Memory B cell (primary cell): ENCODE measurements around the gene FBN3.
"Not testable (repeated sequence)": the region's sequence is repeated elsewhere in the genome, so short reads cannot be mapped to it uniquely, and the experiment has no call there.

Experiments used
- ATAC-seq: fragments of 150-1000 bp; cut with Tn5 transposase; 2 replicates; pipeline ENCODE4 v1.10.0; 2021; ENCODE audit warnings: low read depth, mild to moderate bottlenecking, moderate library complexity
- DNase-seq, 2 donors: peaks; one replicate each; pipeline ENCODE4 v3.0.0; 2022; ENCODE audit warnings: low spot score in 2 of 2
- H3K27ac Mint-ChIP-seq: one replicate; pipeline ENCODE4 v1.8.0; 2022; ENCODE audit warnings: mild to moderate bottlenecking, moderate library complexity, mixed read lengths
- H3K27me3 Mint-ChIP-seq: one replicate; pipeline ENCODE4 v1.8.0; 2022; ENCODE audit warnings: mixed read lengths
- H3K36me3 Mint-ChIP-seq: one replicate; pipeline ENCODE4 v1.8.0; 2022; ENCODE audit warnings: mild to moderate bottlenecking, mixed read lengths
- H3K4me1 Mint-ChIP-seq: one replicate; pipeline ENCODE4 v1.8.0; 2022; ENCODE audit warnings: mixed read lengths
- H3K4me3 Mint-ChIP-seq: one replicate; pipeline ENCODE4 v1.8.0; 2022; ENCODE audit warnings: mild to moderate bottlenecking, moderate library complexity, mixed read lengths
- H3K9me3 Mint-ChIP-seq: one replicate; pipeline ENCODE4 v1.8.0; 2022; ENCODE audit warnings: mixed read lengths

FBN3 gene

DNA sequence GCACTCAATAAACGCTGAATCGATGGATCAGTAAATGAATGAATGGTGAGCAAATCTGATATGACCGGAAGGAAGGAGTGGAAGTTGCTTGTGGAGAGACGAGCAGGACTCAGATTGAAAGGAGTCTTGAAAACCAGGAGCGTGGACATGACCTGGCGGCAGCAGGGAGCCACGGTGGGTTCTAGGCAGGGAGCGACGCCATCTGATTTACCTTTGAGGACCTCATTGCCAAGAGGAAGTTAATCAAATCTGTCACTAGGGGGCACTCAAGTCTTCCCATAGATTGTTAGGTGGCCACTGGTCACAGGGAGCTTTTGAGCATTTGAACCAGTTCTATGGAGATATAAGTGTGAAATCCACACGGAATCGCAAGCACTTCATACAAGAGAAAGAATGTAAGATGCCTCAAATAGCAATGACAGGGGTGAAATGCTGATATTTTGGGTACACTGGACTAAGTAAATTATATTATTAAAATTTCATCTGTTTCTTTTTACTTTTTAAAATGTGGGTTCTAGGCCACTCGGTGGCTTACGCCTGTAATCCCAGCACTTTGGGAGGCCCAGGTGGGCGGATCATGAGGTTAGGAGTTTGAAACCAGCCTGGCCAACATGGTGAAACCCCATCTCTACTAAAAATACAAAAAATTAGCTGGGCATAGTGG, 9.2 kb upstream of the FBN3 start:
- Mint-ChIP-seq H3K9me3 (no peaks in the 10 kb centered on the region), H3K36me3 (no peaks in the 10 kb centered on the region), H3K4me3 (no peak overlapping the region), H3K27me3 (peaks cover 8% of the 10 kb centered on the region), H3K27ac (peak overlapping the region; percentile 50), H3K4me1 (peaks cover 16% of the 10 kb centered on the region)
- peak; percentile 52 to 74 for DNase-seq
- ATAC-seq, result peak; percentile 85

DNA sequence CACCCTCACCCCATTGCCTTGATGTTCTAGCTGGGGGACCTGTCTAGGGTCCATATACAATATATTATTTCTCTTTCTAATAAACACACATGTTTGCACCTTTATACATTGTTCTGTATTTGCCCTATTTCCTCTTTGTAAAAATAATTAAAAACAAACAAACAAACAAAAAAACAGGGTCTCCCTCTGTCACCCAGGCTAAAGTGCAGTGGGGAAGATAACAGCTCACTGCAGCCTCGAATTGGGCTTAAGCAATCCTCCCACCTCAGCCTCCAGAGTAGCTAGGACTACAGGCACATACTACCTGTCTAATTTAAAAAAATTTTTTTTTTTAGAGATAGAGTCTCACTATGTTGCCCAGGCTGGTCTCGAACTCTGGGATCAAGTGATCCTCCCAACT, 5.9 kb upstream of the FBN3 start:
- ATAC-seq (no peak), DNase-seq (no peak)
- Mint-ChIP-seq H3K4me1 (peaks cover 13% of the 10 kb centered on the region), H3K27ac (no peak overlapping the region), H3K4me3 (no peak overlapping the region), H3K27me3 (peaks cover 21% of the 10 kb centered on the region), H3K36me3 (no peaks in the 10 kb centered on the region), H3K9me3 (no peaks in the 10 kb centered on the region)

DNA sequence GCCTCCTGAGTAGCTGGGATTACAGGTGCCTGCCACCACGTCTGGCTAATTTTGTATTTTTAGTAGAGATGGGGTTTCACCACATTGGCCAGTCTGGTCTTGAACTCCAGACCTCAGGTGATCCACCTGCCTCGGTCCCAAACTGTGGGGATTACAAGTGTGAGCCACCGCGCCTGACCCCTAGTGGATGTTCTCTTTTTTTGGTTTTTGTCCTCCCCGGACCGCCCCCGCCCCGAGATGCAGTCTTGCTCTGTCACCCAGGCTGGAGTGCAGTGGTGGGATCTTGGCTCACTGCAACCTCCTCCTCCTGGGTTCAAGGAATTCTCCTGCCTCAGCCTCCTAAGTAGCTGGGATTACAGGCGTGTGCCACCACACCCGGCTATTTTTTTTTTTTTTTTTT, 4.6 kb upstream of the FBN3 start:
- Mint-ChIP-seq H3K4me1 (peaks cover 13% of the 10 kb centered on the region), H3K27me3 (peaks cover 21% of the 10 kb centered on the region)
- ATAC-seq (peak; percentile 62), DNase-seq (peak; percentile 30 to 35)
- not testable (repeated sequence) for H3K27ac Mint-ChIP-seq, H3K9me3 Mint-ChIP-seq, H3K36me3 Mint-ChIP-seq, H3K4me3 Mint-ChIP-seq

GRCh38 chr19:8151767-8152035, 2.3 kb upstream of the FBN3 start:
- Mint-ChIP-seq H3K36me3 (no peaks in the 10 kb centered on the region), H3K9me3 (no peaks in the 10 kb centered on the region), H3K4me1 (peaks cover 10% of the 10 kb centered on the region), H3K27me3 (peaks cover 32% of the 10 kb centered on the region), H3K27ac (no peak overlapping the region), H3K4me3 (no peak overlapping the region)
- ATAC-seq (no peak), DNase-seq (no peak)

GRCh38 chr19:8150998-8151766, 1.8 kb upstream of the FBN3 start:
- Mint-ChIP-seq H3K4me3 (no peak overlapping the region), H3K27ac (peak overlapping the region; percentile 2), H3K27me3 (peaks cover 35% of the 10 kb centered on the region), H3K36me3 (no peaks in the 10 kb centered on the region), H3K9me3 (no peaks in the 10 kb centered on the region), H3K4me1 (peaks cover 10% of the 10 kb centered on the region)
- DNase-seq (no peak), ATAC-seq (no peak)

- Mint-ChIP-seq H3K9me3 (no peaks in the 10 kb centered on the region), H3K27ac (no peak overlapping the region), H3K27me3 (peaks cover 33% of the 10 kb centered on the region), H3K36me3 (no peaks in the 10 kb centered on the region), H3K4me1 (peaks cover 12% of the 10 kb centered on the region), H3K4me3 (no peak overlapping the region)
- DNase-seq, result no peak
- ATAC-seq, result no peak
Measured at GRCh38 chr19:8150178-8150865, 930 bp upstream of the FBN3 start.

DNA sequence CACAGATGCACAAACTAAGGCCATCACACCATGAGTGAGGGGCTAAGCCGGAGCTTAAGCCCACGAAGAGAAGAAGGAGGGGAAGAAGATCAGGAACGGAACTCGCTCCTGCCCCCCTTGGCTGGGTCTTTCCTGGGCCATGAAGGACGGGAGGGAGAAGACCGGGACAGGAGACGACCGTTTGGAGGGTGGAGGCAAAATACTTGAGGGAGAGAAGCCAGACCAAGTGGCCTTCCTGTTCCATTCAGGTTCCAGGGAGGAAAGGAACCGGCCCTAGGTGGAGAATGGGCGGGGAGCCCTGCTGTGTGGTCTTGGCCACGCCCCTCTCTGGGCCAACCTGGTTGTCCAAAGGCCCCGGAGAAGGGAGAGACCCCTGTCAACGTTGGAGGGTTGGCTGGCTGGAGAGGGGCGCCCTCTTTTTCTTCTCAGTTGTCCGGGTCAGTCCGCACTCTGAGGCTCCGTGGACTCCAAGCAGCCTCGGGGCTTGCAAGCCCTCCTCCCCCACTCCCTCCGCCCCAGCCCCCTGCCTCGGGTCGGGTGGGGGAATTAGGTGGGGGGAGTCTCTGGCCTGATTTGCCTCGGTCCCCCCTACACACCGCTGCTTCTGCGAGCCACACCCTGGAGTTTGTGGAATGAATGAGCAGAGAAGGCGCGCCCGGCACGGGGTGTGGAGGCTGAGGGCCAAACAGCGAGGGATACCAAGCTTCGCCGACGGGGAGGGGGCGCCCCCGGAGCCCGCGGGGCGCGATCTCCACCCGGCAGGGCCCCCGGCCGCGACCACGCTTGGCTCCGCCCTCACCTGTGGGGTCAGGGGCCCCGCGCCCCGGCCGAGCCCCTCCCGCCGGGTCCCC, 757 bp downstream of the FBN3 start:
- Mint-ChIP-seq H3K4me1 (peaks cover 9% of the 10 kb centered on the region), H3K27ac (no peak overlapping the region), H3K4me3 (peak overlapping the region; percentile 56), H3K27me3 (peaks cover 32% of the 10 kb centered on the region), H3K9me3 (no peaks in the 10 kb centered on the region), H3K36me3 (no peaks in the 10 kb centered on the region)
- ATAC-seq, result peak; percentile 43
- peak in 1 of 2 donors; percentile 30 for DNase-seq

DNA sequence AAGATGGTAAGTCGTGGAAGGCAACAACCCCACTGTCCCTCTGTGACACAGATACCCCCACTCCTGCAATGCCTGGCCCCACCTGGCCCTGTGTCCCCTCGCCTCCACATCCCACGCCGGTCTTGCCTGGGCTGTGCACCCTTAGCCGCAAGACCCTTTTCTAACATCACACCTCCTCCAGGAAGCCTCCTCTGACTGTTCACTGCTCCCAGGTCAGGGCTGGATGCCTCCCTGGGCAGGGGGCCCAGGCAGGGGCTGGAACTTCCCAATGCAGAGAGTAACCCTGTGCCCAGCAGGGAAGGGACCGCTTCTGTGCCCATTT, 1.3 kb downstream of the FBN3 start:
- Mint-ChIP-seq H3K27me3 (peaks cover 30% of the 10 kb centered on the region), H3K9me3 (no peaks in the 10 kb centered on the region)

DNA sequence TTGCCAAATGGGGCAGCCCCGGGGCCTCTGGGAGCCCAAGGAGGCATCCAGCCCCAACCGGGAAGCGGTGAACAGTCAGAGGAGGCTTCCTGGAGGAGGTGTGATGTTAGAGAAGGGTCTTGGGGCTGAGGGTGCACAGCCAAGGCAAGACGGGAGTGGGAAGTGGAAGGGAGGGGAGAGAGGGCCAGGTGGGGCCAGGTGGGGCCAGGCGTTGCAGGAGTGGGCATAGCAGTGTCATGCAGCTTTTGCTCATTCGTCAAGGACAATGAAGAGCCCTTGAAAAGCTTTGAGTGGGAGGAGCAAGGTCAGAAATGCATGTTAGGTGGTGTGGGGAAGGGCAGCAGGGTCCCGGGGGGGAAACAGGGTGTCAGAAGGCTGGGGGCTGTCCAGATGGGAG, 1.8 kb downstream of the FBN3 start:
- Mint-ChIP-seq H3K27ac (no peak overlapping the region), H3K4me1 (peaks cover 9% of the 10 kb centered on the region), H3K4me3 (peak overlapping the region; percentile 68), H3K27me3 (peaks cover 31% of the 10 kb centered on the region), H3K36me3 (no peaks in the 10 kb centered on the region), H3K9me3 (no peaks in the 10 kb centered on the region)
- DNase-seq (no peak), ATAC-seq (no peak)

More for the DNA sequence above, 1.3 kb downstream of the FBN3 start:
- Mint-ChIP-seq H3K4me1 (peaks cover 9% of the 10 kb centered on the region), H3K27ac (no peak overlapping the region), H3K36me3 (no peaks in the 10 kb centered on the region), H3K4me3 (peak overlapping the region; percentile 68)
- ATAC-seq, result no peak
- DNase-seq, result no peak

DNA sequence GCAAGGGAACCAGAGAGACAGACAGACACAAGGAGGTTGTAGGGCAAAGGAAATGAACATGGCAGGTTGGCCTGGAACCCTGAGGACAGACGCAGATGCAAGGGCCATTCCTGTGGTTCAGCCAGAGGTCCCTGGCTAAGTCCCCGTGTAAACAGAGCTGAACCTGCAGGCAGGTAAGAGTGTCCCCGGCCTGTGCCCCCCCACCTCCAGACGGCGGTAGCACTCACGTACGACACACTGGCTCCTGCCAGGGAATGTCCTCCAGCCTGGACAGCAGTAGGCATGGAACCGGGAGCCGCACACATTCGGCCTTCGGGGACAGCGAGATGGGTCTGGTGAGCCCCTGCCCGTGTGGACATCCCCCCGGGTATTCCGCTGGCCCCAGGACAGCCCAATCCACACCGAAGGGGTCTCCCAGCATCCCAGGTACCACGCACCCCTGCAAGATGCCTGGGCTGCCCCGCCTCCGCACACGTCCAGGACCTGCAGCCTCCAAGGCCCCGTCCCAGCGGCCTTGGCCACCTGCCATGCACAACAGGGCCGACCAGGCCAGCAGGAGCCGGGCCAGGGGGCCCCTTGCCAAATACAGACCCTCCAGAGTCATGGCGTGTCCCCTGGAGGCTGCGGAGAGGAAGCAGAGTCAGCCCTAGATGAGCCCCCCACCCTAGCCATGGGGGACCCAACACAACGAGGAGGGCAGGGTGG, 2.4 kb downstream of the FBN3 start:
- peaks cover 9% of the 10 kb centered on the region for H3K4me1 Mint-ChIP-seq
- ATAC-seq (no peak), DNase-seq (no peak)
- H3K4me3 Mint-ChIP-seq, result no peak overlapping the region
- H3K27me3 Mint-ChIP-seq, result peaks cover 34% of the 10 kb centered on the region
- no peaks in the 10 kb centered on the region for H3K9me3 Mint-ChIP-seq
- H3K27ac Mint-ChIP-seq, result no peak overlapping the region
- no peaks in the 10 kb centered on the region for H3K36me3 Mint-ChIP-seq

- ATAC-seq (no peak), DNase-seq (no peak)
- Mint-ChIP-seq H3K36me3 (no peaks in the 10 kb centered on the region), H3K27me3 (peaks cover 30% of the 10 kb centered on the region), H3K9me3 (no peaks in the 10 kb centered on the region), H3K4me3 (no peak overlapping the region), H3K4me1 (peaks cover 9% of the 10 kb centered on the region), H3K27ac (no peak overlapping the region)
Measured at GRCh38 chr19:8144273-8144995, 5.0 kb downstream of the FBN3 start.

DNA sequence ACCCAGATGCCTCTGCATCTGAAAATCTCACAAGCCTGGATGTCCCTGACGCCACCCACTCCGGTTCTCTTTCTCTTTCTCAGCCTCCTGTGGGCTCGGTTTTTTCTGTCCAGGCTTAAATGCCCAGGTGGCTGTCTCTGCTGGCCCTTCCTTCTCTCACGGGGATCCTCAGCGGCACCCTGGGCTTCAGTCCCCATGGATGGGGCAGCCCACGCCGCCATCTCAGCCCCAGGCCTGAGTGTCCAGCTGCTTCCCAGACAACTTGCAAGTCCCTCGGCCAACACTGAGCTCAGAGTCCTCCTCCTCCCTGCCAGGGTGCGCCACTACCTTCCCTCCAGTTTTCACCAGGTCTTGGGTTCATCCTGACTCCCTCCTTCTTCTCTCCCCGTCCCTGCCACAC, 6.4 kb downstream of the FBN3 start:
- ATAC-seq (no peak), DNase-seq (no peak)
- no peaks in the 10 kb centered on the region for H3K36me3 Mint-ChIP-seq
- H3K27me3 Mint-ChIP-seq, result peaks cover 26% of the 10 kb centered on the region
- no peak overlapping the region for H3K27ac Mint-ChIP-seq
- H3K4me1 Mint-ChIP-seq, result peaks cover 5% of the 10 kb centered on the region
- H3K9me3 Mint-ChIP-seq, result no peaks in the 10 kb centered on the region
- H3K4me3 Mint-ChIP-seq, result no peak overlapping the region

- ATAC-seq, result no peak
- Mint-ChIP-seq H3K9me3 (no peaks in the 10 kb centered on the region), H3K27ac (no peak overlapping the region), H3K36me3 (no peaks in the 10 kb centered on the region), H3K4me3 (no peak overlapping the region), H3K4me1 (peaks cover 2% of the 10 kb centered on the region), H3K27me3 (peaks cover 22% of the 10 kb centered on the region)
- DNase-seq, result no peak
Measured at GRCh38 chr19:8142513-8142900, 6.9 kb downstream of the FBN3 start.
